Left hindlimb (tissue), 1 donor: ENCODE results near the gene TMUB1.

Source experiments
- DNase-seq: peaks from one replicate; pipeline ENCODE4 v3.0.0-alpha.2; 2018

TMUB1 gene

DNA sequence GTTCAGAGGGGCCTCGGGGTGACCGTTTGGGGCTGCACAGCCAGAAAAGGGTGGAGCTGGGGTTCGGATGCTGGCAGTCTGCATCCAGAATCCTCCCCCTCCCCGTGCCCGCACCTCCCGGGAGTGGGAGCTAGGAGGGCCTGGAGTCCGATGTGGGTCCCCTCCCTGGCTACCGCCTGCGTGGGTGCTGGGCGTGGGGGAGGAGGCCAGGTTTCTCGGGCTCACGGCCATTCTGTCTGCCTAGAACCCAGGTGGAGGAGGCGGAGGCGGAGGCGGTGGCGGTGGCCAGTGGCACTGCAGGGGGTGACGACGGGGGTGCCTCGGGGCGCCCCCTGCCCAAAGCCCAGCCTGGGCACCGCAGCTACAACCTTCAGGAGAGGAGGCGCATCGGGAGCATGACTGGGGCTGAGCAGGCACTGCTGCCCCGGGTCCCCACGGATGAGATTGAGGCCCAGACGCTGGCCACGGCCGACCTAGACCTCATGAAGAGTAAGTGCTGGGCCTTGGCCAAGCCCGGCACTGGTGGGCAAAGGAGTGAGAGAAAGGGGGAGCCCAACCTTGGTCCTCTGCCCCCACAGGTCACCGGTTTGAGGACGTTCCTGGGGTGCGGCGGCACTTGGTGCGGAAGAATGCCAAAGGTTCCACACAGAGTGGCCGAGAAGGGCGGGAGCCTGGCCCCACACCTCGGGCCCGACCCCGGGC is 16.9 kb downstream of the TMUB1 start:
- DNase-seq: no peak

DNA sequence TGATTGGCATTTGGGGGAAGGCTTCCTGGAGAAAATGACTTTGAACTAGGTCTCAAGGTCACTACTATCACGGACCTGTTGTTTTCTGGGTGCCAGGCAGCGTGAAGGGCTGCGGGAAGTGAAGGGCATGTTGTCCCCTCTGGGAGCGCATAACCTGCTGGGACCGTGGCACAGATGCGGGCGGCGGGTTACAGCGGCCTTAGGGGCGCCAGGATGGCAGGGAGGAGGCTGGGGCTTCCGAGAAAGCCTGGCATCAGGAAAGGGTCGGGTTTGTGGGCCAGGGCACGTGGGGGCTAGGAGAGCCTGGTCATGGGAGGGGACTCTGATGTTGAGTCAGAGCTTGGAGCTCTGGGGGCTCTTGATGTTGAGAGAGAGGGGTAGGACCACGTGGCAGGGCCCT is 17.8 kb downstream of the TMUB1 start:
- DNase-seq: no peak

GRCh38 chr7:151064993-151065392 is 18.3 kb downstream of the TMUB1 start:
- DNase-seq: no peak

DNA sequence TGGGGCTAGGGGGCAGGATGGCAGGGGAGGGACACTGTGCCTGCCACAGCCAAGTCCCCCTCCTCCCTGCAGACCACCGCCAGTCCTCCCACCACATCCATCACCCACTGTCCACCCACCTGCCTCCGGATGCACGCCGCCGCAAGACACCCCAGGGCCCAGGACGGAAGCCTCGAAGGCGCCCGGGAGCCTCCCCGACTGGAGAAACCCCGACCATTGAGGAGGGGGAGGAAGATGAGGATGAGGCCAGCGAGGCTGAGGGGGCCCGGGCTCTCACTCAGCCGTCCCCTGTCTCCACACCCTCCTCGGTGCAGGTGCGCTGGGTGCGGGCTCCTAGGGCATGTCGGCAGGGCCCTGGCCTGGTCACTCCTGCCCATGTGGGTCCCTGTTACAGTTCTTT is 18.8 kb downstream of the TMUB1 start:
- DNase-seq: no peak

GRCh38 chr7:151063212-151063561 is 20.1 kb downstream of the TMUB1 start:
- DNase-seq: no peak

DNA sequence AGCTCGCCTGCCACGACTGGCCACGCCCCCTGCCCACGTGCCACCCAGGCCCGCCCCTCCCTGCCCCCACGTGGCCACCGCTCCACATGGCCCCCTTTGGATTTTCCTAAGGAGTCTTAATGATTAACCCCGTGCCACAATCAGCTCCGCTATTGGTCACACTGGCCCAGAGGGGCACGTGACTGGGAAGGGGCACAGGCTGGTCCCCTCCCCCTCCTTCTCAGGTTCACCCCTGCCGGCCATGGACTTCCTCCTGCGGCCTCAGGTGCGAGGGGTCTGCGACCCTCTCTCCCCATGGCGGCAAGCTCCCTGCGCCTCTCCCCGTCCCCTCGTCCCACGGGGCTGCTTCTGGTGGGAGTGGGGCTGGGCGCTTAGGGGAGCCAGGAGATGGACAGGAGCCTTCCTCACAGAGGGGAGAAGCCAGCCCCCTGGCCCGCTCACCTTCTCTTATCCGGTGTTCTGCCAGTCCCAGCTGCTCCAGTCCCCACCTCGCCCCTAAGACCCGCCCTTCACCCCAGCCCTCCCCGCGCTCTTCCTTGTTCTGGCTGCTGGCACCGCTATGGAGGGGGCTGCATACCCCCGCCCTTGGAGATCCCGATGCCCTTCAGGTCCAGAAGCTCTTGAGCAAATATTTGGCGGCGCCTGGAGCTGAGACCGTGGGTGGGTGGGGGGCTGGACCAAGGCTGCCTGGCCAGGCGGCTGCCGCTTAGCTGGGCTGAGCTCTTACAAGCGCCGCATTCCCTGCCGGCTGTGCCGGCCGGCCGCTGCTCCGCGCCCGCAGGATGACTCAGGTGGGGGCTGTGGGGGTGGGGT is 20.7 kb downstream of the TMUB1 start:
- peak; percentile 59 for DNase-seq

DNA sequence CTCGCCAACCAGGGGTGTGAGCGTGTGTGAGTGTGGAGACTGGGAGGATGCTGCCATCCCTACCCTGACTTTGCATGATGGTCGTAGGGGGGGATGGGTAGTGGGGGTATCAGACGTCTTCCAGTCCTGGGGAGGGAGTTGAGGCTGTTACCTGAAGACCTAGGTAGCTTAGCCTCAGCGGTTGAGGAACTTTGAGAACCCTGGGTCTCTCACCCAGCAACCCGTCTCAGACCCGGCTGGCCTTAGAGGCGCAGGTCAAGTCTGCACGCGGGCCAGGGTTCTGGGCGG is 21.2 kb downstream of the TMUB1 start:
- no peak for DNase-seq

DNA sequence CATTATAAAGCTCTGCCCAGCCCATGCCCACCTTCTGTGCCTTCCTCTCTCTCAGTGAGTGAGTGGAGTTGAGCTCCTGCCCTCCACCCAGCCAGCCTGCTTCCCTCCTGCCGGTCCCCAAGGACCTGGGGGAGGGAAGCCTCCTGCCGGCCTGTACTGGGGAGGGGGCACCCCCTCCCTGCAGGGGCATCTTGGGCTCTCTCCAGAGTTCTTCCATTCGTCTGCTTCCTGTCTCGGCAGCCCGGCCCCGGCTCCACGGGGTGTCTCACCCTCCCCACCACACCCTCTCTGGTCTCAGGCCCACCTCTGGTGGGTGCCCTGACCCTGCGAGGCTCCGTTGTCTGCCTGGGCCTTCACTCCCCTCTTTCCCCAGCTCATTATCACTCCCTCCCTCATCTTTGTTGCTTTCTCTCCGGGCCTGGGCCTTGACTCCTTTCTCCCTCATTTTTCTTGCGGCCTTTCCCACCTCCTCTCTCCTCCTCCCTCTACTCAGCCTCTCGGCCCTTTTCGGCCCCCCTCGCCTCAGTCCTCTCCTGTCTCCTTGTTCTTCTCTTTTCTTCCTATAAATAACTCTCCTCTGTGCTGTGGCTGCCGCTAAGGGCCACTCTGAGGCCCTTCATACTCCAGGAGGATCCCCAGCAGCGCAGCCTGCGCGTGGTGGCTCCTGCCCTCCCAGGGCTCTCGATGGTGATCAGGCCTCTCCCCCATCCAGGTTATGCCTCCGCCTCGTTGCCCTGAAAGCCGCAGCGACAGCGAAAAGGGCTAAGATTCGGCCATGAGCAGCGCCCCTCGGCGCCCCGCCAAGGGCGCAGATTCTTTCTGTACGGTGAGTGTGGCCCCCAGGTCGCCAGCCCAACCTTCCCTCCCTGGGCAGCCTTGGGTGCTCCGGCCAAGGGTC is 21.8 kb downstream of the TMUB1 start:
- DNase-seq: no peak

DNA sequence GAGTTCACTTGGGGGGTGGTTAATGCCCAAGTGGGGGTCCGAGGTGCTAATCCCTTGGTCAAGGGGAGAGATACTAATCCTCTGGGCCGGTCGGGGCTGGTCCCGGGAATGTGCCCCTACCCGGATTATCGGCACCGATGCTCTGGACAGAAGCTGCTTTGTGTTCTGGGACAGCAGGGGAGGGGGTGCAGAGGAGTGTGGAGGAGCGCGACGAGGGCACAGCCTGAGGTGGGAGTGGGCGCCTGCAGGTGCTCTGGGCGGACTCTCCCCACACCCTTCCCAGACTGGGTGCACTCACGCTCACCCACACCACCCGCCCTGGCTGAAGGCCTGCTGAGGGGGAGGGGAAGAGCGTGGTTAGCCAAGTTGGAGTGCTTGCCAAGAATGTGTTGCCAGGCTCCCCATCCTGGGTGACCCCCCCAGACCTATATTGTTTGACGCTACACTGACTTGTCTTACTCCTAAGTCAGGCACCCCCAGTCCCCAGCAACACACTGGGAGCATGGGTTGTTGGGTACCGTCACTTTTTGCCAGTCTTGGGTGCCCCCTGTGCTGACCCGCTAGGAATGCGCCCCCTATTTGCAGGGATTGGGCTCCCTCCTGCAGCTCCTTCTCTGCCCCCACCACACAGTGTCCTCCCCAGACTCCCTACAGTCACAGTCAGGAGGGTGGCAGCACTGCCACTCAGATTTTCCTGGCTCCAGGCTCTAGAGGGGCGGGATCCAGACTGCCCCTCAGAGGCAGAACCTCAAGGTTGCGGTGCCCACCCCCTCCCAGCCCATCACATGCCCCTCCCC is 22.7 kb downstream of the TMUB1 start:
- peak; percentile 62 for DNase-seq

DNA sequence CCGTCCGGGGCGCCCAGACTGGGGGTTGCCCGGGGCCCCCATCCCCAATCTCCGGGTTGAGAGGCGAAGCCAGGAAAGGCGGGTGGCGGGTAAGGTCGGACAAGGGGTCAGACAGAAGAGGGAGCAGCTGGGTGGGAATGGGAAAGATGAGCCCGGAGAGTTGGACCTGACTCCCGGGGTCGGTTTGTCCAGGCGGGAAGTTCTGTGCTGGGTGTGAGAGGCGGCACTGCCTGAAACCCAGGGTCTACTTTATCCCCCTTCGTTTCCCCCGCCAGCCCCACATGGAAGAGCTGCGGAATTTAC is 23.2 kb downstream of the TMUB1 start:
- no peak for DNase-seq

- peak; percentile 90 for DNase-seq
These were observed 23.8 kb downstream of the TMUB1 start, which contains the start of gene SLC4A2 for GRCh38 chr7:151059367-151060112. SLC4A2 (plus strand) TSS chr7:151059589; CDS start chr7:151061988, 2,399 bp downstream.

GRCh38 chr7:151058781-151059366 is 24.4 kb downstream of the TMUB1 start:
- no peak for DNase-seq

DNA sequence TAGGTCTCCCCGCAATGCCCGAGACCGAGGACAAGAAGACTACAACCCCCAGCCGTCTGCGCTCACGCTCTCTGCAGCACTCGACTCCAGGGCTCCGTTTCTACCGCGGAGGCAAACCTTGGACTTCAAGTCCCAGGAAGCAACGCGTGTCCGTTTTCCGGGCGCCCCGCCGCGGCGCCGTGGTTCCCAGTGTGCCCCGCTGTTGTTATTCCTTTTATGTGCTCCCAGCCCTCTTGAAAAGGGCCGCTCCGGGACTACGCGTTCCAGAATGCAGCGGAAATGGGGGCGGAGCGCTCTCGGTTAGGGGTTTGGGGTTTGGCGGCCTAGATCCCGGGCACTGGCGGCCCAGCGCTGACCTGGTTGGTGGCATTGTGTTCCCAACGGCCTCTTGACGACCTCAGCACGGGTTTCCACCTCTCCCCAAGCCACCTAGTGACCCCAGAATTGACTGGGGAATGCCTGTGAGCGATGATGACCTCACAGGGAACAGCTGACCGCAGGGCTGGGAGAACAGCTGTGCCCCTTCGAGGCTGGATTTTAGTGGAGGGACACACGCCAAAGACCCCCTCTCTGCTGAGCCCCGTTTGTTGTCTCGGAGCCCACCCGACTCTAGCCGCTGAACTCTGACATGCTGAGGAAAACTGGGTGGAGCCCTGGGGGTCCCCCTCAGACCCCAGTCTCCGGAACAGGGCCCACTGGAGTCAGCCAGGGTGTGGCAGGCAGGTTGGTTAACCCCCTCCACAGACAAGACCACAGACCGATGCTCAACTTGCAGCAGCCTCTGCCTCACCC is 25.1 kb downstream of the TMUB1 start:
- peak; percentile 99 for DNase-seq

GRCh38 chr7:151057506-151057988 is 25.7 kb downstream of the TMUB1 start, which contains the start of gene CDK5:
CDK5 (minus strand) TSS chr7:151057897; CDS start chr7:151057848, 49 bp downstream.
- DNase-seq: no peak

- no peak for DNase-seq
These were observed 26.4 kb downstream of the TMUB1 start for GRCh38 chr7:151056666-151057505.

DNA sequence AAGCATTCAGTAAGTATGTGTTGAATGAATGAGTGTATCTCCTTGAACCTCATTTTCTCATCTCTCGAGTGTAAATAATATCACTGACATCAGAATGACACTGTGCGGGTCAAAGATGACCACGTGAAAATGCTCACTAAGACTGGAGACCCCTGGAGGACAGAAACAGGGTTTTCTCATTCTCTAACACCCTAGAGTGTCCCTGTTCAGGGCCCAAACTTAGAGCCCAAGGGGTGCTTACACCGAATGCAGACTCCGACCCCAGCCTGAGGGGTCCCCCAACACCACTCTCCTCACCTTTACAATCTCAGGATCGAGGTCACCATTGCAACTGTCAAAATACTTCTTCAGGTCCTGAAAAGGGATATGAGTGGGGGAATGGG is 27.0 kb downstream of the TMUB1 start:
- DNase-seq: no peak

- no peak for DNase-seq
These were observed 29.5 kb downstream of the TMUB1 start for GRCh38 chr7:151053751-151054150.

DNA sequence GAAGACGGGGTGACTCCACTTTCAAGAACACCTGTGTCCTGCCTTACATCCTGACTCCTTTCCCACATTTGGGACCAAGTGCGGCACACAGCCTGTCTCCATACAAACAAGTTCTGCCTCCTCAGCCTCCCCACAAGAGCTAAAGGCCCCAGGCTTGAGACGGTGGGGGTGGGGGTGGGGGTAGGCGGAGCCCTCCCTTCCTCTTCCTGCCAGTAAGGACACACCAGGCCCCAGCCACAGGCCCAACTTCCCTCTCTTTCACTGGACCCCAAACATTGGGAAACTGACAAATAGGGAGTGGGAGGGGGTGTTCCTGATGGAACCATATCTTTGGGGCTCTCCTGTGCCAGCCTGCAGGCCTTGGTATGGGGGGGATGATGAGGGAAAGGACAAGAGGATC is 30.2 kb downstream of the TMUB1 start:
- no peak for DNase-seq

DNA sequence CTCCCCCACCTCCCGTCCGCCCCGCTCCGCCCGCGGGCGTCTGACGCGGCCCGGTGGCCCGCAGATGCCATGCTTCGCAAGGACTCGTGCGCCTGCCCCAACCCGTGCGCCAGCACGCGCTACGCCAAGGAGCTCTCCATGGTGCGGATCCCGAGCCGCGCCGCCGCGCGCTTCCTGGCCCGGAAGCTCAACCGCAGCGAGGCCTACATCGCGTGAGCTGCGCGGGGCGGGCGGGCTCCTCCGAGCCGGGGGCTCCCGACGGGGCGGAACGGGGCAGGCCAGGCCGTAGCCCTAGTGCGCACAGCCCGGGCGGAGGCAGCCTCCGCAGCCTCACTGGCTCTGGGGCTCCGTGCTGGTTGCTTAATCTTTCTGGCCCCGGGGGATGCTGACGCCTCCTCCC is 32.2 kb downstream of the TMUB1 start:
- peak; percentile 76 for DNase-seq
